NCI-H2171 treated with DMSO at 0.1 percent for 48 hours (cell line): ENCODE measurements around the gene FTHL17.

ENCODE experiments used
- DNase-seq: peaks from one replicate; lab custom pipeline; 2025; lab: John Stamatoyannopoulos, UW

FTHL17 gene

GRCh38 chrX:31038575-31039326 lies 33.1 kb downstream of the FTHL17 start:
- no peak for DNase-seq

GRCh38 chrX:31036895-31037294 lies 34.9 kb downstream of the FTHL17 start:
- DNase-seq: no peak

GRCh38 chrX:31027351-31027750 lies 44.5 kb downstream of the FTHL17 start:
- no peak for DNase-seq

GRCh38 chrX:31024866-31025265 lies 47.0 kb downstream of the FTHL17 start:
- DNase-seq: no peak

- peak; percentile 3 for DNase-seq
Observed at GRCh38 chrX:31021537-31021936, 50.3 kb downstream of the FTHL17 start.
